Measurements from ENCODE around the gene TTYH2. TPM values are rescaled to one million over a fixed set of nuclear protein-coding genes. Genes with fewer than 3 reads are reported as not detected.

Gene TTYH2
- total and polyA plus RNA-seq, 2 experiments from 2014 or later = 1.4 to 3.9 TPM

DNA sequence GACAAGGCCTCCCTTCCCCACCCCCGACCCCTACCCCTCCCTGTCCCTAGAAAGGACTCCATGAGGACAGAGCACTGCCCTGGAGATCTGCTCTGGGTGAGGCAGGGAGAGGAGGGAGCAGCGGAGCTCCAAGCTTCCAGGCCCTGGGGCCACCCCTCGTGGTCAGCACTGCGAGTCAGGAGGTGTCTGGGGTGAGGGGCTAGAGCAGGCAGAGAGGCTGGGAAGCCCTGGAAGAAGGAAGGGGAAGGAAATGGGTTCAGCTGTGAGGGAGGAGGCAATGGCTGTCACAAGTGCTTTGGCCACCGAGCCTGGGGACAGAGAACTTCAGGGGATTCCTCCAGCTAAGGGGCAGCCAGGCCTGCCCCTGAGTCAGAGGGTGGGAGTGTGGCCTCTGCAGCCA, 32.5 kb downstream of the TTYH2 start:
- no peak for DNase-seq (ENCODE audit: low spot score)
- no peaks in the 10 kb centered on the region for H3K36me3 ChIP-seq (ENCODE audit: insufficient read depth)
- H3K27ac Mint-ChIP-seq = no peak overlapping the region
- peaks cover 22% of the 10 kb centered on the region for H3K9me3 Mint-ChIP-seq
- peaks cover 14% of the 10 kb centered on the region for H3K36me3 Mint-ChIP-seq (ENCODE audit: low read depth)
- peaks cover 23% of the 10 kb centered on the region for H3K27me3 Mint-ChIP-seq (ENCODE audit: insufficient read depth, low read depth, poor library complexity)
- H3K9me2 ChIP-seq (ENCODE audit: insufficient read depth) = no peaks in the 10 kb centered on the region
- H3K27ac ChIP-seq (ENCODE audit: low read depth) = no peak overlapping the region
- H2AFZ ChIP-seq = no peak overlapping the region
- 0 out of 2 replicates have a peak, but pooled peaks cover 4% of the 10 kb centered on the region for H3F3A ChIP-seq (replicated peaks; ENCODE audit: low read depth)
- peaks cover 5% of the 10 kb centered on the region for H3K4me1 ChIP-seq (ENCODE audit: insufficient read depth)
- ATAC-seq = peak; percentile 35
- H3K4me2 ChIP-seq = peak overlapping the region; percentile 55; the same call in 1 of the 2 replicates
- TF ChIP-seq REST (IDR thresholded peaks at IDR 0.05; ENCODE audit: unreplicated experiment) (no peak), EZH2phosphoT487 (IDR thresholded peaks at IDR 0.05; ENCODE audit: unreplicated experiment) (no peak), ETS1 (IDR thresholded peaks at IDR 0.05) (no peak), CREB1 (CRISPR knock-in tag; IDR thresholded peaks at IDR 0.05; ENCODE audit: low read depth) (no peak), EZH2 (IDR thresholded peaks at IDR 0.05; ENCODE audit: low read depth, unreplicated experiment) (no peak), JUNB (IDR thresholded peaks at IDR 0.05; ENCODE audit: unreplicated experiment) (no peak), POLR2AphosphoS5 (IDR thresholded peaks at IDR 0.05; ENCODE audit: low read depth) (no peak), NANOG (IDR thresholded peaks at IDR 0.05; ENCODE audit: borderline replicate concordance) (no peak), ZNF114 (CRISPR knock-in tag; IDR thresholded peaks at IDR 0.05) (no peak), STAT1 (IDR thresholded peaks at IDR 0.05; ENCODE audit: unreplicated experiment) (no peak), CTCF (conservative IDR thresholded peaks at IDR 0.05; ENCODE audit: low read depth in 2 of 2) (no peak), ZNF331 (CRISPR knock-in tag; IDR thresholded peaks at IDR 0.05; ENCODE audit: low read depth) (no peak)
- TF ChIP-seq, protein P1, sequence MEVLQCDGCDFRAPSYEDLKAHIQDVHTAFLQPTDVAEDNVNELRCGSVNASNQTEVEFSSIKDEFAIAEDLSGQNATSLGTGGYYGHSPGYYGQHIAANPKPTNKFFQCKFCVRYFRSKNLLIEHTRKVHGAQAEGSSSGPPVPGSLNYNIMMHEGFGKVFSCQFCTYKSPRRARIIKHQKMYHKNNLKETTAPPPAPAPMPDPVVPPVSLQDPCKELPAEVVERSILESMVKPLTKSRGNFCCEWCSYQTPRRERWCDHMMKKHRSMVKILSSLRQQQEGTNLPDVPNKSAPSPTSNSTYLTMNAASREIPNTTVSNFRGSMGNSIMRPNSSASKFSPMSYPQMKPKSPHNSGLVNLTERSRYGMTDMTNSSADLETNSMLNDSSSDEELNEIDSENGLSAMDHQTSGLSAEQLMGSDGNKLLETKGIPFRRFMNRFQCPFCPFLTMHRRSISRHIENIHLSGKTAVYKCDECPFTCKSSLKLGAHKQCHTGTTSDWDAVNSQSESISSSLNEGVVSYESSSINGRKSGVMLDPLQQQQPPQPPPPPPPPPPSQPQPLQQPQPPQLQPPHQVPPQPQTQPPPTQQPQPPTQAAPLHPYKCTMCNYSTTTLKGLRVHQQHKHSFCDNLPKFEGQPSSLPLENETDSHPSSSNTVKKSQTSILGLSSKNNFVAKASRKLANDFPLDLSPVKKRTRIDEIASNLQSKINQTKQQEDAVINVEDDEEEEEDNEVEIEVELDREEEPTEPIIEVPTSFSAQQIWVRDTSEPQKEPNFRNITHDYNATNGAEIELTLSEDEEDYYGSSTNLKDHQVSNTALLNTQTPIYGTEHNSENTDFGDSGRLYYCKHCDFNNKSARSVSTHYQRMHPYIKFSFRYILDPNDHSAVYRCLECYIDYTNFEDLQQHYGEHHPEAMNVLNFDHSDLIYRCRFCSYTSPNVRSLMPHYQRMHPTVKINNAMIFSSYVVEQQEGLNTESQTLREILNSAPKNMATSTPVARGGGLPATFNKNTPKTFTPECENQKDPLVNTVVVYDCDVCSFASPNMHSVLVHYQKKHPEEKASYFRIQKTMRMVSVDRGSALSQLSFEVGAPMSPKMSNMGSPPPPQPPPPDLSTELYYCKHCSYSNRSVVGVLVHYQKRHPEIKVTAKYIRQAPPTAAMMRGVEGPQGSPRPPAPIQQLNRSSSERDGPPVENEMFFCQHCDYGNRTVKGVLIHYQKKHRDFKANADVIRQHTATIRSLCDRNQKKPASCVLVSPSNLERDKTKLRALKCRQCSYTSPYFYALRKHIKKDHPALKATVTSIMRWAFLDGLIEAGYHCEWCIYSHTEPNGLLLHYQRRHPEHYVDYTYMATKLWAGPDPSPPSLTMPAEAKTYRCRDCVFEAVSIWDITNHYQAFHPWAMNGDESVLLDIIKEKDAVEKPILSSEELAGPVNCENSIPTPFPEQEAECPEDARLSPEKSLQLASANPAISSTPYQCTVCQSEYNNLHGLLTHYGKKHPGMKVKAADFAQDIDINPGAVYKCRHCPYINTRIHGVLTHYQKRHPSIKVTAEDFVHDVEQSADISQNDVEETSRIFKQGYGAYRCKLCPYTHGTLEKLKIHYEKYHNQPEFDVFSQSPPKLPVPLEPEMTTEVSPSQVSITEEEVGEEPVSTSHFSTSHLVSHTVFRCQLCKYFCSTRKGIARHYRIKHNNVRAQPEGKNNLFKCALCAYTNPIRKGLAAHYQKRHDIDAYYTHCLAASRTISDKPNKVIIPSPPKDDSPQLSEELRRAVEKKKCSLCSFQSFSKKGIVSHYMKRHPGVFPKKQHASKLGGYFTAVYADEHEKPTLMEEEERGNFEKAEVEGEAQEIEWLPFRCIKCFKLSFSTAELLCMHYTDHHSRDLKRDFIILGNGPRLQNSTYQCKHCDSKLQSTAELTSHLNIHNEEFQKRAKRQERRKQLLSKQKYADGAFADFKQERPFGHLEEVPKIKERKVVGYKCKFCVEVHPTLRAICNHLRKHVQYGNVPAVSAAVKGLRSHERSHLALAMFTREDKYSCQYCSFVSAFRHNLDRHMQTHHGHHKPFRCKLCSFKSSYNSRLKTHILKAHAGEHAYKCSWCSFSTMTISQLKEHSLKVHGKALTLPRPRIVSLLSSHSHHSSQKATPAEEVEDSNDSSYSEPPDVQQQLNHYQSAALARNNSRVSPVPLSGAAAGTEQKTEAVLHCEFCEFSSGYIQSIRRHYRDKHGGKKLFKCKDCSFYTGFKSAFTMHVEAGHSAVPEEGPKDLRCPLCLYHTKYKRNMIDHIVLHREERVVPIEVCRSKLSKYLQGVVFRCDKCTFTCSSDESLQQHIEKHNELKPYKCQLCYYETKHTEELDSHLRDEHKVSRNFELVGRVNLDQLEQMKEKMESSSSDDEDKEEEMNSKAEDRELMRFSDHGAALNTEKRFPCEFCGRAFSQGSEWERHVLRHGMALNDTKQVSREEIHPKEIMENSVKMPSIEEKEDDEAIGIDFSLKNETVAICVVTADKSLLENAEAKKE (CRISPR knock-in tag; IDR thresholded peaks at IDR 0.05) = no peak
- H4K20me1 ChIP-seq (replicated peaks; ENCODE audit: insufficient read depth) = no peaks in the 10 kb centered on the region
- H3K79me2 ChIP-seq (replicated peaks; ENCODE audit: insufficient read depth) = no peaks in the 10 kb centered on the region
- H3K4me1 Mint-ChIP-seq = peaks cover 23% of the 10 kb centered on the region
- no peak overlapping the region for H3K4me3 Mint-ChIP-seq
- peak overlapping the region; percentile 35; the same call in 1 of the 2 replicates for H3K4me3 ChIP-seq
- no peaks in the 10 kb centered on the region for H3K27me3 ChIP-seq (ENCODE audit: insufficient read depth)
